ENCODE results near the gene ZNF827. TPM values are rescaled to one million over a fixed set of nuclear protein-coding genes. Genes with fewer than 3 reads are reported as not detected.

Gene ZNF827
- total and polyA plus RNA-seq, 2 of the 13 experiments (the other 11 are each of a cell fraction or from before 2014, with no cell fraction given): 2.8 TPM

DNA sequence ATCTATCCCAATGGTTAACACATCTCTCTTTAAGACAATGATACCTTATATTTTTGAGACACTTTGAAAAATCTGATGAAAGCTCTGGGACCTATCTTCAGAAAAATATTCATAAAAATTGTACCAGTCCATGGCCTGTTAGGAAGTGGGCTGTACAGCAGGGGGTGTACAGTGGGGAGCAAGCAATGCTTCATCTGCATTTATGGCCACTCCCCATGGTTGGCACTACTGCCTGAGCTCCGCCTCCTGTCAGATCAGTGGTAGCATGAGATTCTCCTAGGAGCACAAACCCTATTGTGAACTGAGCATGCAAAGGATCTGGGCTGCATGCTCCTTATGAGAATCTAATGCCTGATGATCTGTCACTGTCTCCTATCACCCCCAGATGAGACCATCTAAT, 216.1 kb downstream of the ZNF827 start:
- no peak overlapping the region for H3K9ac ChIP-seq (ENCODE audit: insufficient read depth, low read depth, low read length)
- ChIA-PET CTCF (ENCODE audit: low intra/inter-chr PET ratio, low total read pairs) (no interaction called here), POLR2A (no interaction called here)
- no peaks in the 10 kb centered on the region for H3K4me1 ChIP-seq (ENCODE audit: insufficient read depth, low read length)
- H3K4me3 ChIP-seq (replicated peaks in 1 of 3; ENCODE audit: insufficient read depth in 1 of 3, low read depth in 2 of 3, low read length in 3 of 3): no peak overlapping the region
- no peaks in the 10 kb centered on the region for H3K79me2 ChIP-seq (ENCODE audit: insufficient read depth, low read length)
- FAIRE-seq (no peak), ATAC-seq (peak; percentile 44; the same call in 1 of the 3 replicates), DNase-seq (ENCODE audit: low spot score) (no peak)
- H2AFZ ChIP-seq (ENCODE audit: low read length): no peak overlapping the region
- 17% methylated on average over 1 of the region's 1 CpG for WGBS (ENCODE audit: low lambda C conversion rate)
- no peaks in the 10 kb centered on the region; a peak in 1 of 5 replicates for H3K27me3 ChIP-seq (ENCODE audit: control insufficient read depth in 1 of 2, insufficient read depth in 2 of 2, low read length in 2 of 2)
- no peak overlapping the region for H3K27ac ChIP-seq (ENCODE audit: extremely low read length, insufficient read depth, low read length)
- H3K9me3 ChIP-seq (ENCODE audit: low read length): no peaks in the 10 kb centered on the region
- no peaks in the 10 kb centered on the region for H3K36me3 ChIP-seq (replicated peaks in 1 of 2; ENCODE audit: control insufficient read depth in 1 of 2, insufficient read depth in 2 of 2, low read length in 2 of 2)
- no peak for TF ChIP-seq CREB3 (CRISPR knock-in tag; IDR thresholded peaks at IDR 0.05)
- TF ChIP-seq, protein P1, sequence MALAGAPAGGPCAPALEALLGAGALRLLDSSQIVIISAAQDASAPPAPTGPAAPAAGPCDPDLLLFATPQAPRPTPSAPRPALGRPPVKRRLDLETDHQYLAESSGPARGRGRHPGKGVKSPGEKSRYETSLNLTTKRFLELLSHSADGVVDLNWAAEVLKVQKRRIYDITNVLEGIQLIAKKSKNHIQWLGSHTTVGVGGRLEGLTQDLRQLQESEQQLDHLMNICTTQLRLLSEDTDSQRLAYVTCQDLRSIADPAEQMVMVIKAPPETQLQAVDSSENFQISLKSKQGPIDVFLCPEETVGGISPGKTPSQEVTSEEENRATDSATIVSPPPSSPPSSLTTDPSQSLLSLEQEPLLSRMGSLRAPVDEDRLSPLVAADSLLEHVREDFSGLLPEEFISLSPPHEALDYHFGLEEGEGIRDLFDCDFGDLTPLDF (CRISPR knock-in tag; IDR thresholded peaks at IDR 0.05): no peak
- no peak for TF ChIP-seq ARNTL (CRISPR knock-in tag; IDR thresholded peaks at IDR 0.05)
- TF ChIP-seq ZNF513 (CRISPR knock-in tag; conservative IDR thresholded peaks at IDR 0.05): no peak
- TF ChIP-seq ZSCAN29 (CRISPR knock-in tag; conservative IDR thresholded peaks at IDR 0.05): no peak
- TF ChIP-seq KLF11 (CRISPR knock-in tag; IDR thresholded peaks at IDR 0.05): no peak
- TF ChIP-seq BCL6 (CRISPR knock-in tag; IDR thresholded peaks at IDR 0.05): no peak
- TF ChIP-seq, protein P2, sequence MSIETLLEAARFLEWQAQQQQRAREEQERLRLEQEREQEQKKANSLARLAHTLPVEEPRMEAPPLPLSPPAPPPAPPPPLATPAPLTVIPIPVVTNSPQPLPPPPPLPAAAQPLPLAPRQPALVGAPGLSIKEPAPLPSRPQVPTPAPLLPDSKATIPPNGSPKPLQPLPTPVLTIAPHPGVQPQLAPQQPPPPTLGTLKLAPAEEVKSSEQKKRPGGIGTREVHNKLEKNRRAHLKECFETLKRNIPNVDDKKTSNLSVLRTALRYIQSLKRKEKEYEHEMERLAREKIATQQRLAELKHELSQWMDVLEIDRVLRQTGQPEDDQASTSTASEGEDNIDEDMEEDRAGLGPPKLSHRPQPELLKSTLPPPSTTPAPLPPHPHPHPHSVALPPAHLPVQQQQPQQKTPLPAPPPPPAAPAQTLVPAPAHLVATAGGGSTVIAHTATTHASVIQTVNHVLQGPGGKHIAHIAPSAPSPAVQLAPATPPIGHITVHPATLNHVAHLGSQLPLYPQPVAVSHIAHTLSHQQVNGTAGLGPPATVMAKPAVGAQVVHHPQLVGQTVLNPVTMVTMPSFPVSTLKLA (IDR thresholded peaks at IDR 0.05): no peak
- TF ChIP-seq, protein P3, sequence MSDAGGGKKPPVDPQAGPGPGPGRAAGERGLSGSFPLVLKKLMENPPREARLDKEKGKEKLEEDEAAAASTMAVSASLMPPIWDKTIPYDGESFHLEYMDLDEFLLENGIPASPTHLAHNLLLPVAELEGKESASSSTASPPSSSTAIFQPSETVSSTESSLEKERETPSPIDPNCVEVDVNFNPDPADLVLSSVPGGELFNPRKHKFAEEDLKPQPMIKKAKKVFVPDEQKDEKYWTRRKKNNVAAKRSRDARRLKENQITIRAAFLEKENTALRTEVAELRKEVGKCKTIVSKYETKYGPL (CRISPR knock-in tag; IDR thresholded peaks at IDR 0.05): no peak
- no peak for TF ChIP-seq STAT5B (CRISPR knock-in tag; IDR thresholded peaks at IDR 0.05)
- TF ChIP-seq CENPT (CRISPR knock-in tag; IDR thresholded peaks at IDR 0.05; ENCODE audit: low read depth): no peak
- no peak for TF ChIP-seq THYN1 (CRISPR knock-in tag; IDR thresholded peaks at IDR 0.05; ENCODE audit: borderline replicate concordance, low read depth)
- no peak for TF ChIP-seq NFKBIZ (CRISPR knock-in tag; IDR thresholded peaks at IDR 0.05)
- no peak for TF ChIP-seq ASH2L (IDR thresholded peaks at IDR 0.05; ENCODE audit: insufficient read length, low read depth, low read length)
- H3K4me2 ChIP-seq (ENCODE audit: low read depth, low read length): no peak overlapping the region
- intact Hi-C loops (cut with micrococcal nuclease; ENCODE audit: unreplicated experiment): no loop called here
- no peaks in the 10 kb centered on the region for H4K20me1 ChIP-seq (ENCODE audit: insufficient read depth, low read length)
- in situ Hi-C loops (cut with HindIII; ENCODE audit: extremely low pct_ligation_motif_present, low pct_unique_long_range_greater_than_20kb): no loop called here
- no TSS peak for BruUV-seq (replicated peaks)

Data from HepG2 (cell line).